HCT116 (cell line): ENCODE measurements around the gene TET2. TPM values are rescaled to one million over a fixed set of nuclear protein-coding genes. Genes with fewer than 3 reads are reported as not detected.

ENCODE experiments used
- ATAC-seq: fragments of 200-7000 bp; cut with Tn5 transposase; 2 replicates; pipeline ENCODE4 v1.9.1; 2020; ENCODE audit warnings: mild to moderate bottlenecking, moderate library complexity
- BruUV-seq: library from RNA; stranded (reverse); fragments of 400-500 nt; replicated peaks from 2 replicates; lab custom pipeline; 2021; lab: Mats Ljungman, UMichigan
- CTCF ChIA-PET: fragments of 300-600 bp; sonication (Branson Sonifier 250); formaldehyde crosslinking; loops from one replicate; lab custom pipeline; 2021; ENCODE audit warnings: antibody characterized with exemption; lab: Charles Lee
- POLR2A ChIA-PET: fragments of 300-600, 350-600 bp; sonication (Branson Sonifier 250); formaldehyde crosslinking; loops from one replicate; lab custom pipeline; 2021; ENCODE audit warnings: antibody characterized with exemption; lab: Charles Lee
- RAD21 ChIA-PET, 2 experiments: fragments of 300-600 bp; sonication (Branson Sonifier 250); formaldehyde crosslinking; loops; one replicate each; lab custom pipeline; 2023; ENCODE audit warnings: low total read pairs in 2 of 2; ENCODE audit not compliant: uncharacterized antibody in 2 of 2, unreplicated experiment in 2 of 2, low non-redundant PET in 1 of 2; lab: Charles Lee
- DNase-seq: peaks from one replicate; pipeline ENCODE4 v3.0.0-alpha.2; 2010; ENCODE audit warnings: low read depth, low spot score
- H2AFZ ChIP-seq: fragments of 200-600 bp; shearing (Covaris generic), sonication (generic); 2 replicates; pipeline ENCODE4 v1.6.1; 2017; ENCODE audit warnings: low read depth, mixed run types, mixed read lengths, antibody characterized with exemption, low read length; ENCODE audit not compliant: poor library complexity, severe bottlenecking
- H3K27ac ChIP-seq: 2 replicates; pipeline ENCODE4 v1.5.1; 2012; ENCODE audit warnings: low read depth, low read length
- H3K27me3 ChIP-seq: fragments of 200-600 bp; sonication (generic); 2 replicates; pipeline ENCODE4 v1.6.1; 2016; ENCODE audit warnings: mixed run types, low read length, mixed read lengths; ENCODE audit not compliant: insufficient read depth
- H3K36me3 ChIP-seq, 2 experiments: fragments of 200-500 bp in 1 of 2; fragments of 200-600 bp in 1 of 2; sonication (Bioruptor generic) in 1 of 2; sonication (generic) in 1 of 2; 2 replicates each; pipeline versions ENCODE4 v1.5.1 to v1.6.1; 2014 to 2016; ENCODE audit warnings: low read length in 2 of 2, inconsistent platforms in 1 of 2, mixed read lengths in 1 of 2, mixed run types in 1 of 2; ENCODE audit not compliant: insufficient read depth in 2 of 2, control insufficient read depth in 1 of 2
- H3K4me1 ChIP-seq, 2 experiments: fragments of 200-600 bp in 1 of 2; sonication (generic) in 1 of 2; 2 replicates each; pipeline versions ENCODE4 v1.5.1 to v1.6.1; 2012 to 2017; ENCODE audit warnings: low read length in 2 of 2, inconsistent platforms in 1 of 2, mild to moderate bottlenecking in 1 of 2, mixed read lengths in 1 of 2, mixed run types in 1 of 2, moderate library complexity in 1 of 2; ENCODE audit not compliant: insufficient read depth in 2 of 2, control insufficient read depth in 1 of 2
- H3K4me2 ChIP-seq: fragments of 200-600 bp; sonication (generic); 2 replicates; pipeline ENCODE4 v1.6.1; 2017; ENCODE audit warnings: mixed run types, low read length, mixed read lengths
- H3K4me3 ChIP-seq, 2 experiments: fragments of 200-600 bp in 1 of 2; sonication (generic) in 1 of 2; replicated peaks in 1 of 2; 2 replicates each; pipeline ENCODE4 v1.5.1; 2011 to 2016; ENCODE audit warnings: low read length in 2 of 2, control low read depth in 1 of 2, low read depth in 1 of 2, mild to moderate bottlenecking in 1 of 2, mixed read lengths in 1 of 2, mixed run types in 1 of 2
- H3K79me2 ChIP-seq: fragments of 200-600 bp; sonication (generic); 2 replicates; pipeline ENCODE4 v1.6.1; 2017; ENCODE audit warnings: mild to moderate bottlenecking, mixed run types, low read length, moderate library complexity, mixed read lengths; ENCODE audit not compliant: insufficient read depth
- H3K9ac ChIP-seq: fragments of 200-600 bp; sonication (generic); 2 replicates; pipeline ENCODE4 v1.6.1; 2016; ENCODE audit warnings: low read length, mixed read lengths
- H3K9me2 ChIP-seq: fragments of 200-600 bp; sonication (generic), shearing (Covaris generic); 2 replicates; pipeline ENCODE4 v1.6.1; 2017; ENCODE audit warnings: mixed run types, mild to moderate bottlenecking, moderate library complexity; ENCODE audit not compliant: insufficient read depth
- H3K9me3 ChIP-seq, 2 experiments: fragments of 200-500 bp in 1 of 2; fragments of 200-600 bp in 1 of 2; sonication (Bioruptor generic) in 1 of 2; sonication (generic) in 1 of 2; 2 replicates each; pipeline ENCODE4 v1.6.1; 2014 to 2017; ENCODE audit warnings: low read length in 2 of 2, mixed read lengths in 2 of 2, inconsistent platforms in 1 of 2, low read depth in 1 of 2, mild to moderate bottlenecking in 1 of 2, mixed run types in 1 of 2, moderate library complexity in 1 of 2; ENCODE audit not compliant: control insufficient read depth in 1 of 2, insufficient read depth in 1 of 2
- H4K20me1 ChIP-seq: fragments of 200-600 bp; sonication (generic), shearing (Covaris generic); 2 replicates; pipeline ENCODE4 v1.6.1; 2017; ENCODE audit warnings: mixed run types, mild to moderate bottlenecking, moderate library complexity; ENCODE audit not compliant: insufficient read depth
- CBX3 ChIP-seq: IDR thresholded peaks from 2 replicates; pipeline ENCODE4 v1.6.1; 2012; ENCODE audit warnings: low read depth
- CTCF ChIP-seq, 3 experiments: fragments of 200-600 bp in 1 of 3; sonication (generic) in 1 of 3; IDR thresholded peaks in 2 of 3; conservative IDR thresholded peaks in 1 of 3; 2 replicates each; pipeline ENCODE4 v1.5.1; 2012 to 2017; ENCODE audit warnings: low read depth in 2 of 3, low read length in 2 of 3, antibody characterized with exemption in 1 of 3, borderline replicate concordance in 1 of 3, control low read depth in 1 of 3, mild to moderate bottlenecking in 1 of 3, mixed read lengths in 1 of 3, mixed run types in 1 of 3, moderate library complexity in 1 of 3; ENCODE audit not compliant: insufficient read depth in 1 of 3
- ELF1 ChIP-seq: IDR thresholded peaks from 2 replicates; pipeline ENCODE4 v1.6.1; 2012; ENCODE audit warnings: low read depth, borderline replicate concordance
- EZH2 ChIP-seq: fragments of 200-600 bp; sonication (generic); IDR thresholded peaks from 2 replicates; pipeline ENCODE4 v1.6.1; 2017; ENCODE audit warnings: antibody characterized with exemption, mixed run types
- EZH2phosphoT487 ChIP-seq: fragments of 200-600 bp; IDR thresholded peaks from 2 replicates; pipeline ENCODE4 v1.6.1; 2018; ENCODE audit warnings: antibody characterized with exemption, borderline replicate concordance
- FOSL1 ChIP-seq: IDR thresholded peaks from 2 replicates; pipeline ENCODE4 v1.6.1; 2012; ENCODE audit warnings: low read depth
- MAX ChIP-seq: IDR thresholded peaks from 2 replicates; pipeline ENCODE4 v1.6.1; 2012
- POLR2A ChIP-seq: IDR thresholded peaks from 2 replicates; pipeline ENCODE4 v1.7.0; 2011; ENCODE audit warnings: borderline replicate concordance; ENCODE audit not compliant: insufficient read depth, insufficient read length; ENCODE audit errors: extremely low read depth
- POLR2AphosphoS5 ChIP-seq: IDR thresholded peaks from 2 replicates; pipeline ENCODE4 v1.6.1; 2011; ENCODE audit warnings: mild to moderate bottlenecking, low read depth, low read length, moderate library complexity
- RAD21 ChIP-seq: IDR thresholded peaks from 2 replicates; pipeline ENCODE4 v1.6.1; 2012; ENCODE audit warnings: low read depth, mild to moderate bottlenecking
- SP1 ChIP-seq: IDR thresholded peaks from 2 replicates; pipeline ENCODE4 v1.6.1; 2012; ENCODE audit warnings: low read depth
- SRF ChIP-seq: IDR thresholded peaks from 2 replicates; pipeline ENCODE4 v1.6.1; 2012; ENCODE audit warnings: low read depth
- TCF7L2 ChIP-seq: IDR thresholded peaks from 2 replicates; pipeline ENCODE4 v1.7.0; 2011; ENCODE audit warnings: borderline replicate concordance, inconsistent platforms; ENCODE audit not compliant: insufficient read depth, insufficient read length; ENCODE audit errors: extremely low read depth
- YY1 ChIP-seq: IDR thresholded peaks from 2 replicates; pipeline ENCODE4 v1.6.1; 2011; ENCODE audit warnings: low read length, low read depth, moderate library complexity, mild to moderate bottlenecking; ENCODE audit not compliant: insufficient replicate concordance; ENCODE audit errors: extremely low read depth
- ZBTB33 ChIP-seq: IDR thresholded peaks from 2 replicates; pipeline ENCODE4 v1.6.1; 2011; ENCODE audit warnings: mild to moderate bottlenecking, low read length, moderate library complexity; ENCODE audit not compliant: insufficient replicate concordance; ENCODE audit errors: extremely low read depth
- ZFX ChIP-seq: fragments of 450-650 bp; IDR thresholded peaks from 2 replicates; pipeline ENCODE4 v1.6.1; 2017
- ZNF274 ChIP-seq: fragments of 200-500 bp; sonication (Bioruptor generic); IDR thresholded peaks from 2 replicates; pipeline ENCODE4 v1.6.1; 2014; ENCODE audit warnings: mild to moderate bottlenecking, low read depth, low read length, inconsistent platforms
- intact Hi-C: fragments of 100-400 bp; cut with micrococcal nuclease; formaldehyde crosslinking; loops from 2 replicates; pipeline ENCODE4 v1.10.0; 2022
- total RNA-seq: library from RNA; stranded (reverse); gene quantifications from one replicate; pipeline ENCODE4 v1.2.1, GENCODE V29; 2021; ENCODE audit not compliant: unreplicated experiment

Gene TET2
- total RNA-seq, 1 experiment from 2014 or later: 9.7 TPM

GRCh38 chr4:105155426-105155825, 8.8 kb downstream of the TET2 start (continued):
- TF ChIP-seq CTCF (IDR thresholded peaks at IDR 0.05 in 2 of 3, conservative IDR thresholded peaks at IDR 0.05 in 1 of 3; ENCODE audit: borderline replicate concordance in 1 of 3, insufficient read depth in 1 of 3, low read depth in 2 of 3, low read length in 2 of 3): no peak
- no peak for TF ChIP-seq ZFX
- TF ChIP-seq SP1: no peak
- no peak for TF ChIP-seq TCF7L2
- no peak for TF ChIP-seq CBX3

GRCh38 chr4:105158837-105159236, 12.2 kb downstream of the TET2 start:
- H3K4me2 ChIP-seq: no peak overlapping the region
- H4K20me1 ChIP-seq: no peaks in the 10 kb centered on the region; the same call in 1 of the 2 replicates
- no peaks in the 10 kb centered on the region for H3K9me3 ChIP-seq
- ChIA-PET RAD21 (no interaction called here), CTCF (no interaction called here), POLR2A (no interaction called here)
- no peak overlapping the region for H3K9ac ChIP-seq
- intact Hi-C loops: no loop called here
- TF ChIP-seq ELF1: no peak
- no peak for TF ChIP-seq ZBTB33
- no peak for TF ChIP-seq YY1
- no peak for TF ChIP-seq CTCF (IDR thresholded peaks at IDR 0.05 in 2 of 3, conservative IDR thresholded peaks at IDR 0.05 in 1 of 3; ENCODE audit: borderline replicate concordance in 1 of 3, insufficient read depth in 1 of 3, low read depth in 2 of 3, low read length in 2 of 3)
- no peak for TF ChIP-seq FOSL1
- TF ChIP-seq EZH2phosphoT487: no peak
- TF ChIP-seq ZNF274: no peak
- TF ChIP-seq EZH2: no peak
- no peak for TF ChIP-seq MAX
- no peak for TF ChIP-seq TCF7L2
- TF ChIP-seq SRF: no peak
- no peak for TF ChIP-seq POLR2A
- no peak for TF ChIP-seq RAD21
- TF ChIP-seq POLR2AphosphoS5: no peak
- no peak for DNase-seq
- H3K9me2 ChIP-seq: no peaks in the 10 kb centered on the region
- H3K4me3 ChIP-seq: no peak overlapping the region
- no peak overlapping the region for H2AFZ ChIP-seq
- no peaks in the 10 kb centered on the region for H3K4me1 ChIP-seq
- ATAC-seq: no peak
- H3K27me3 ChIP-seq: no peaks in the 10 kb centered on the region
- peaks cover 48% of the 10 kb centered on the region for H3K79me2 ChIP-seq
- no peaks in the 10 kb centered on the region for H3K36me3 ChIP-seq
- H3K27ac ChIP-seq: no peak overlapping the region
- no TSS peak for BruUV-seq
